Gastroesophageal sphincter (tissue), 3 donors: ENCODE results near the gene TBX1.

Experiments used
- CTCF ChIP-seq, 4 experiments: fragments of 200-600 bp in 2 of 4; fragments of 450-650 bp in 2 of 4; sonication (generic) in 1 of 4; IDR thresholded peaks; one replicate each; pipeline ENCODE4 v1.5.1; 2017 to 2019; ENCODE audit warnings: antibody characterized with exemption in 4 of 4, mild to moderate bottlenecking in 2 of 4, moderate library complexity in 2 of 4
- EP300 ChIP-seq: sonication (generic); formaldehyde crosslinking; IDR thresholded peaks from one replicate; pipeline ENCODE4 v1.6.1; 2017; ENCODE audit warnings: antibody characterized with exemption, mild to moderate bottlenecking
- POLR2AphosphoS5 ChIP-seq: sonication (generic); formaldehyde crosslinking; IDR thresholded peaks from one replicate; pipeline ENCODE4 v1.6.1; 2017; ENCODE audit warnings: antibody characterized with exemption

GRCh38 chr22:19754701-19755144 is 5.9 kb upstream of the TBX1 start:
- TF ChIP-seq CTCF (IDR thresholded peaks at IDR 0.05) = no peak
- no peak for TF ChIP-seq POLR2AphosphoS5
- no peak for TF ChIP-seq EP300
